Tibial artery (tissue), 4 donors: ENCODE results near the gene DMGDH.

Experiments used
- DNase-seq, 2 donors: peaks; one replicate each; pipeline ENCODE4 v3.0.0-alpha.2; 2019
- H3K27ac ChIP-seq, 2 donors: fragments of 200-600 bp; sonication (generic) in 1 of 2; 1 replicate in 1 of 2; 2 replicates in 1 of 2; pipeline ENCODE4 v1.5.1; 2018 to 2019; ENCODE audit warnings: mild to moderate bottlenecking in 1 of 2
- H3K27me3 ChIP-seq, 2 donors: fragments of 200-600 bp; sonication (generic) in 1 of 2; one replicate each; pipeline versions ENCODE4 v1.5.1 to v1.6.0; 2016 to 2019
- H3K36me3 ChIP-seq, 3 donors: fragments of 200-600 bp; sonication (generic) in 2 of 3; one replicate each; pipeline ENCODE4 v1.5.1; 2016 to 2019; ENCODE audit warnings: mild to moderate bottlenecking in 2 of 3
- H3K4me1 ChIP-seq, 4 donors: fragments of 200-600 bp; sonication (generic) in 2 of 4; 1 replicate in 3 of 4; 2 replicates in 1 of 4; pipeline ENCODE4 v1.5.1; 2016 to 2019
- H3K4me3 ChIP-seq, 2 donors: fragments of 200-600 bp; sonication (generic) in 1 of 2; 1 replicate in 1 of 2; 2 replicates in 1 of 2; pipeline ENCODE4 v1.5.1; 2018 to 2019; ENCODE audit warnings: mild to moderate bottlenecking in 2 of 2
- H3K9me3 ChIP-seq, 3 donors: fragments of 200-600 bp; sonication (generic) in 1 of 3; one replicate each; pipeline ENCODE4 v1.5.1; 2016 to 2019
- CTCF ChIP-seq, 2 experiments: fragments of 200-600 bp in 1 of 2; fragments of 450-650 bp in 1 of 2; IDR thresholded peaks; one replicate each; pipeline ENCODE4 v1.5.1; 2017 to 2019; ENCODE audit warnings: antibody characterized with exemption in 2 of 2, mild to moderate bottlenecking in 1 of 2, moderate library complexity in 1 of 2
- intact Hi-C: fragments of 100-400 bp; cut with DNase I; formaldehyde crosslinking; loops from one replicate; pipeline ENCODE4 v1.15.0; 2023; ENCODE audit warnings: low total_unique reads

Gene DMGDH

GRCh38 chr5:79109527-79110492 is 40.3 kb upstream of the DMGDH start:
- Histone ChIP-seq H3K9me3 (no peaks in the 10 kb centered on the region), H3K4me1 (peaks cover 0 to 29% (median 11%) of the 10 kb centered on the region in 4 donors), H3K27me3 (peaks cover 0 to 34% of the 10 kb centered on the region in 2 donors), H3K36me3 (no peaks in the 10 kb centered on the region), H3K27ac (no peak overlapping the region), H3K4me3 (no peak overlapping the region)
- no peak for TF ChIP-seq CTCF (IDR thresholded peaks at IDR 0.05)
- intact Hi-C loops, result no loop called here
- no peak for DNase-seq

- Histone ChIP-seq H3K27me3 (peaks cover 0 to 31% of the 10 kb centered on the region in 2 donors), H3K27ac (no peak overlapping the region), H3K9me3 (no peaks in the 10 kb centered on the region), H3K4me3 (no peak overlapping the region), H3K4me1 (peaks cover 0 to 29% (median 11%) of the 10 kb centered on the region in 4 donors), H3K36me3 (no peaks in the 10 kb centered on the region)
- intact Hi-C loops, result no loop called here
- no peak for DNase-seq
- no peak for TF ChIP-seq CTCF (IDR thresholded peaks at IDR 0.05)
Measured at GRCh38 chr5:79108792-79109191, 39.3 kb upstream of the DMGDH start.

- no peaks in the 10 kb centered on the region for H3K9me3 ChIP-seq
- H3K27me3 ChIP-seq, result peaks cover 0 to 31% of the 10 kb centered on the region in 2 donors
- H3K4me1 ChIP-seq, result peaks cover 0 to 29% (median 11%) of the 10 kb centered on the region in 4 donors
- no peak for TF ChIP-seq CTCF (IDR thresholded peaks at IDR 0.05)
- intact Hi-C loops, result no loop called here
- no peak overlapping the region for H3K27ac ChIP-seq
- H3K36me3 ChIP-seq, result no peaks in the 10 kb centered on the region
- DNase-seq, result no peak
- H3K4me3 ChIP-seq, result no peak overlapping the region
Measured at GRCh38 chr5:79108086-79108485, 38.6 kb upstream of the DMGDH start.

GRCh38 chr5:79107020-79107796 is 37.7 kb upstream of the DMGDH start:
- DNase-seq, result no peak
- H3K27ac ChIP-seq, result no peak overlapping the region
- H3K4me1 ChIP-seq, result peaks cover 0 to 25% (median 10%) of the 10 kb centered on the region in 4 donors
- no peak for TF ChIP-seq CTCF (IDR thresholded peaks at IDR 0.05)
- no peaks in the 10 kb centered on the region for H3K36me3 ChIP-seq
- intact Hi-C loops, result no loop called here
- H3K9me3 ChIP-seq, result no peaks in the 10 kb centered on the region
- H3K27me3 ChIP-seq, result peaks cover 0 to 22% of the 10 kb centered on the region in 2 donors
- no peak overlapping the region for H3K4me3 ChIP-seq

GRCh38 chr5:79105868-79106267 is 36.4 kb upstream of the DMGDH start:
- no peak for TF ChIP-seq CTCF (IDR thresholded peaks at IDR 0.05)
- Histone ChIP-seq H3K27ac (no peak overlapping the region), H3K4me1 (peaks cover 0 to 16% (median 7%) of the 10 kb centered on the region in 4 donors), H3K9me3 (no peaks in the 10 kb centered on the region), H3K4me3 (no peak overlapping the region), H3K36me3 (no peaks in the 10 kb centered on the region), H3K27me3 (peaks cover 0 to 10% of the 10 kb centered on the region in 2 donors)
- no peak for DNase-seq
- intact Hi-C loops, result no loop called here
